IMR-90 (cell line): Measurements from ENCODE around the gene ZNF532. TPM values are rescaled to one million over a fixed set of nuclear protein-coding genes. Genes with fewer than 3 reads are reported as not detected.
A peak's percentile ranks its signal among the peaks of the same experiment; 100 is the strongest.

Experiments used
- ATAC-seq: fragments of 200-7000 bp; cut with Tn5 transposase; 2 replicates; pipeline ENCODE4 v1.9.1; 2020; ENCODE audit warnings: low read depth, mild to moderate bottlenecking, moderate library complexity
- BruUV-seq: library from RNA; stranded (reverse); fragments of 400-500 nt; replicated peaks from 2 replicates; lab custom pipeline; 2021; lab: Mats Ljungman, UMichigan
- CTCF ChIA-PET: fragments of 300-600 bp; formaldehyde crosslinking; extraction: SDS; loops from one replicate; lab custom pipeline; 2021; ENCODE audit warnings: antibody characterized with exemption; lab: Yijun Ruan, JAX
- POLR2A ChIA-PET: fragments of 300-600 bp; sonication (Branson Sonifier 250); formaldehyde crosslinking; loops from one replicate; lab custom pipeline; 2022; ENCODE audit warnings: antibody characterized with exemption; ENCODE audit not compliant: unreplicated experiment; lab: Charles Lee
- DNase-seq: peaks from one replicate; pipeline ENCODE4 v3.0.0; 2013
- H2AFZ ChIP-seq: replicated peaks from 2 replicates; pipeline ENCODE3; 2013; ENCODE audit warnings: low read length, mild to moderate bottlenecking; ENCODE audit not compliant: poor library complexity
- H2AK5ac ChIP-seq: 2 replicates; pipeline ENCODE4 v1.6.1; 2013; ENCODE audit warnings: low read depth, low read length, inconsistent platforms
- H2AK9ac ChIP-seq: replicated peaks from 2 replicates; pipeline ENCODE3; 2013; ENCODE audit warnings: mild to moderate bottlenecking, low read depth, low read length, moderate library complexity; ENCODE audit not compliant: poor library complexity
- H2BK120ac ChIP-seq: 2 replicates; pipeline ENCODE4 v1.6.1; 2013; ENCODE audit warnings: low read depth, low read length, inconsistent platforms
- H2BK15ac ChIP-seq: 3 replicates; pipeline ENCODE4 v1.6.1; 2013; ENCODE audit warnings: low read depth, low read length, inconsistent platforms
- H2BK20ac ChIP-seq: 2 replicates; pipeline ENCODE4 v1.6.1; 2013; ENCODE audit warnings: low read depth, mild to moderate bottlenecking, inconsistent platforms, low read length, moderate library complexity
- H2BK5ac ChIP-seq: 2 replicates; pipeline ENCODE4 v1.6.1; 2013; ENCODE audit warnings: mild to moderate bottlenecking, low read depth, low read length, inconsistent platforms; ENCODE audit not compliant: poor library complexity, severe bottlenecking
- H3K14ac ChIP-seq: replicated peaks from 2 replicates; pipeline ENCODE4 v1.6.1; 2013; ENCODE audit warnings: low read depth, low read length, inconsistent platforms
- H3K18ac ChIP-seq: 2 replicates; pipeline ENCODE4 v1.6.1; 2013; ENCODE audit warnings: low read depth, low read length, control low read depth
- H3K23ac ChIP-seq: 2 replicates; pipeline ENCODE4 v1.6.1; 2013; ENCODE audit warnings: low read depth, low read length, inconsistent platforms
- H3K27ac ChIP-seq: 2 replicates; pipeline ENCODE4 v1.5.1; 2013; ENCODE audit warnings: mild to moderate bottlenecking, control low read depth, low read length; ENCODE audit not compliant: insufficient read depth
- H3K27me3 ChIP-seq: 2 replicates; pipeline ENCODE4 v1.6.1; 2013; ENCODE audit warnings: low read length; ENCODE audit not compliant: control insufficient read depth, insufficient read depth
- H3K36me3 ChIP-seq: 2 replicates; pipeline ENCODE4 v1.6.1; 2013; ENCODE audit warnings: low read length, mixed read lengths; ENCODE audit not compliant: control insufficient read depth, insufficient read depth
- H3K4ac ChIP-seq: 2 replicates; pipeline ENCODE4 v1.6.1; 2013; ENCODE audit warnings: low read depth, low read length, inconsistent platforms
- H3K4me1 ChIP-seq: 2 replicates; pipeline ENCODE4 v1.6.1; 2013; ENCODE audit warnings: low read length, mixed read lengths; ENCODE audit not compliant: control insufficient read depth, insufficient read depth
- H3K4me2 ChIP-seq: 2 replicates; pipeline ENCODE4 v1.6.1; 2013; ENCODE audit warnings: low read depth, mild to moderate bottlenecking, control low read depth, low read length, moderate library complexity
- H3K4me3 ChIP-seq: 2 replicates; pipeline ENCODE4 v1.5.1; 2013; ENCODE audit warnings: low read depth, mild to moderate bottlenecking, control low read depth, low read length, moderate library complexity; ENCODE audit not compliant: insufficient read depth
- H3K56ac ChIP-seq: 2 replicates; pipeline ENCODE4 v1.6.1; 2013; ENCODE audit warnings: low read length, inconsistent platforms; ENCODE audit not compliant: insufficient read depth; ENCODE audit errors: extremely low read depth
- H3K79me1 ChIP-seq, 2 experiments: 2 replicates each; pipeline ENCODE4 v1.6.1; 2013; ENCODE audit warnings: low read length in 2 of 2, inconsistent platforms in 1 of 2, low read depth in 1 of 2
- H3K9ac ChIP-seq: 2 replicates; pipeline ENCODE4 v1.6.1; 2013; ENCODE audit warnings: low read depth, low read length, control low read depth
- H3K9me1 ChIP-seq: 2 replicates; pipeline ENCODE4 v1.6.1; 2013; ENCODE audit warnings: low read length, inconsistent platforms; ENCODE audit not compliant: insufficient read depth
- H3K9me3 ChIP-seq: 2 replicates; pipeline ENCODE4 v1.6.1; 2013; ENCODE audit warnings: low read length; ENCODE audit not compliant: control insufficient read depth, insufficient read depth
- H4K20me1 ChIP-seq: 2 replicates; pipeline ENCODE4 v1.6.1; 2013; ENCODE audit warnings: low read length, inconsistent platforms; ENCODE audit not compliant: insufficient read depth
- H4K5ac ChIP-seq: 2 replicates; pipeline ENCODE4 v1.6.1; 2013; ENCODE audit warnings: mild to moderate bottlenecking, low read depth, low read length, control low read depth
- H4K8ac ChIP-seq, 2 experiments: 2 replicates each; pipeline ENCODE4 v1.6.1; 2013; ENCODE audit warnings: low read depth in 2 of 2, low read length in 2 of 2, control low read depth in 1 of 2, inconsistent platforms in 1 of 2
- H4K91ac ChIP-seq: 2 replicates; pipeline ENCODE4 v1.6.1; 2013; ENCODE audit warnings: low read depth, low read length, inconsistent platforms; ENCODE audit not compliant: insufficient read depth
- FOS ChIP-seq: fragments of 150-350 bp; IDR thresholded peaks from 2 replicates; pipeline ENCODE4 v1.6.1; 2016; ENCODE audit warnings: low read depth, low read length
- MAZ ChIP-seq: IDR thresholded peaks from 2 replicates; pipeline ENCODE4 v1.6.1; 2012; ENCODE audit warnings: low read depth, mild to moderate bottlenecking, low read length, improper control_type of control experiment, moderate library complexity, borderline replicate concordance
- POLR2A ChIP-seq: IDR thresholded peaks from 2 replicates; pipeline ENCODE4 v1.6.1; 2012; ENCODE audit warnings: mild to moderate bottlenecking, low read depth, low read length
- SMC3 ChIP-seq: fragments of 150-350 bp; IDR thresholded peaks from 2 replicates; pipeline ENCODE4 v1.6.1; 2016; ENCODE audit warnings: low read depth, mild to moderate bottlenecking, antibody characterized with exemption, low read length, moderate library complexity
- WGBS, 2 experiments: methylation state at CpG; one replicate each; pipeline versions ENCODE4 v1.1.5 to v1.1.7; 2013; ENCODE audit warnings: missing lambda C conversion rate in 2 of 2; ENCODE audit not compliant: insufficient read length in 1 of 2; ENCODE audit errors: extremely low coverage in 2 of 2; 5-methylcytosine and 5-hydroxymethylcytosine counted together
- dilution Hi-C: fragments of 300-500 bp; cut with HindIII; formaldehyde crosslinking; loops from one replicate; pipeline ENCODE4 v1.14.3; 2018; ENCODE audit warnings: low sequenced_read_pairs; ENCODE audit not compliant: unreplicated experiment
- in situ Hi-C: fragments of 300-500 bp; cut with MboI; formaldehyde crosslinking; loops from 3 replicates; pipeline ENCODE4 v1.14.3; 2019; ENCODE audit warnings: low sequenced_read_pairs, inconsistent platforms, mixed read lengths
- intact Hi-C: fragments of 100-400 bp; cut with micrococcal nuclease; formaldehyde crosslinking; loops from 2 replicates; pipeline ENCODE4 v1.10.0; 2022
- polyA plus RNA-seq, 3 experiments: library from polyadenylated mRNA; depleted of rRNA; stranded (reverse); fragments of >200 nt; gene quantifications; 2 replicates each; pipeline ENCODE4 v1.2.3, GENCODE V29; 2012; ENCODE audit warnings: low replicate concordance in 1 of 3
- total RNA-seq: library from RNA; depleted of rRNA; stranded (reverse); fragments of >200 nt; gene quantifications from 2 replicates; pipeline ENCODE4 v1.2.3, GENCODE V29; 2012

ZNF532 gene
- total and polyA plus RNA-seq, 2 of the 4 experiments (the other 2 are of a cell fraction), result 29.9 to 45.8 TPM

DNA sequence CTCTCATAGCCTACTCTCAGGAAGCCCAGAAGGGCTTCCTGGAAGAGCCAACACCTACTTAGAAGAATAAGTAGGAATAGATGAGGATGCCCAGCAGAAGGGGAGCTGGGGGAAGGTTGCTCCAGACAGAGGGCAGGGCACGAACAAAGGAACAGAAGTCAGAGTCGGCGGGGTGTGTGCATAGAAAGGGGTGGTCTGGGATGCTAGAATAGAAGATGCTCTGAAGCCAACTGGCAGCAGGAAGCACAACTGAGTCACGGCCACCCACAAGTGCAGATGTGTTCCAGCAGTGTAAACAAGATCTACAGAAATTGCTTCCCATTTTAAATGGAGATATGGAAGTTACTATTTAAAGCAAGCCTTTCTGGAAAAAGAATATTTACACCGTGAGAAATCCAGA lies 131.0 kb downstream of the ZNF532 start:
- Histone ChIP-seq H3K4ac (peak overlapping the region; percentile 56), H3K4me1 (peaks cover 11% of the 10 kb centered on the region), H3K4me3 (no peak overlapping the region), H3K9ac (no peak overlapping the region), H3K27ac (no peak overlapping the region), H2BK5ac (no peak overlapping the region), H3K4me2 (no peak overlapping the region), H3K56ac (no peak overlapping the region), H3K14ac (peak overlapping the region; percentile 18; the same call in 1 of the 2 replicates), H2BK120ac (peak overlapping the region; percentile 50), H4K91ac (peak overlapping the region; percentile 14), H3K9me3 (no peaks in the 10 kb centered on the region), H3K9me1 (peaks cover 28% of the 10 kb centered on the region; the same call in 1 of the 2 replicates), H2BK15ac (peak overlapping the region; percentile 4; the same call in 2 of the 3 replicates), H4K20me1 (no peaks in the 10 kb centered on the region; the same call in 1 of the 2 replicates), H4K8ac (peak overlapping the region in 1 of 2 experiments; percentile 55; a peak in 1 of 4 replicates), H3K23ac (no peak overlapping the region), H3K18ac (no peak overlapping the region; the same call in 1 of the 2 replicates), H3K27me3 (no peaks in the 10 kb centered on the region), H2BK20ac (peak overlapping the region; percentile 6; the same call in 1 of the 2 replicates), H2AK9ac (no peak overlapping the region), H2AK5ac (peak overlapping the region; percentile 71; the same call in 1 of the 2 replicates), H3K36me3 (no peaks in the 10 kb centered on the region), H2AFZ (no peak overlapping the region), H4K5ac (no peak overlapping the region), H3K79me1 (no peaks in the 10 kb centered on the region; a peak in 1 of 4 replicates)
- no TSS peak for BruUV-seq
- TF ChIP-seq SMC3 (no peak), POLR2A (no peak), FOS (no peak), MAZ (no peak)
- DNase-seq, result no peak
- intact Hi-C loops (no loop called here), in situ Hi-C loops (no loop called here), dilution Hi-C loops (no loop called here)
- POLR2A ChIA-PET, result no interaction called here
- CTCF ChIA-PET, result no interaction called here
- no CpG with 5 or more reads among the region's 5 CpGs for WGBS, 2 experiments
- ATAC-seq, result no peak
